Stimulated activated CD8-positive, alpha-beta memory T cell treated with anti-CD3 and anti-CD28 coated beads, Interleukin-7, amount 100 ng/mL, for 1 hour (primary cell): Measurements from ENCODE around the gene DNAH12.
"Not testable (repeated sequence)": the region's sequence is repeated elsewhere in the genome, so short reads cannot be mapped to it uniquely, and the experiment has no call there.

Experiments used
- DNase-seq, 2 donors: peaks; one replicate each; pipeline ENCODE4 v3.0.0-alpha.2; 2020; ENCODE audit warnings: low read depth in 2 of 2

The DNAH12 gene

GRCh38 chr3:57326498-57326897 is 217.6 kb downstream of the DNAH12 start:
- not testable (repeated sequence) for DNase-seq

- no peak for DNase-seq
Observed at GRCh38 chr3:57314204-57314603, 229.9 kb downstream of the DNAH12 start.

GRCh38 chr3:57309769-57310360 is 234.3 kb downstream of the DNAH12 start:
- DNase-seq: no peak

- DNase-seq: not testable (repeated sequence)
Observed at GRCh38 chr3:57303520-57303919, 240.6 kb downstream of the DNAH12 start.

- no peak for DNase-seq
Observed at GRCh38 chr3:57298041-57298440, 246.1 kb downstream of the DNAH12 start.

GRCh38 chr3:57292897-57293526 is 251.1 kb downstream of the DNAH12 start:
- no peak for DNase-seq

GRCh38 chr3:57292159-57292896 is 251.8 kb downstream of the DNAH12 start, which contains the start of gene ASB14:
Gene ASB14, minus strand, starts transcription at chr3:57292685. Its CDS starts 652 bp downstream, at chr3:57292033.
- no peak for DNase-seq

GRCh38 chr3:57288403-57288802 is 255.7 kb downstream of the DNAH12 start:
- no peak for DNase-seq

- DNase-seq: no peak
Observed at GRCh38 chr3:57287205-57287604, 256.9 kb downstream of the DNAH12 start.

- DNase-seq: no peak
Observed at GRCh38 chr3:57283334-57283733, 260.8 kb downstream of the DNAH12 start.

GRCh38 chr3:57281715-57282114 is 262.4 kb downstream of the DNAH12 start:
- no peak for DNase-seq

GRCh38 chr3:57279685-57280084 is 264.5 kb downstream of the DNAH12 start:
- DNase-seq: no peak

GRCh38 chr3:57278237-57278636 is 265.9 kb downstream of the DNAH12 start:
- no peak for DNase-seq

- DNase-seq: no peak
Observed at GRCh38 chr3:57275393-57275792, 268.8 kb downstream of the DNAH12 start.

- DNase-seq: no peak
Observed at GRCh38 chr3:57274845-57275244, 269.3 kb downstream of the DNAH12 start.

- no peak for DNase-seq
Observed at GRCh38 chr3:57268416-57268815, 275.7 kb downstream of the DNAH12 start.

GRCh38 chr3:57261929-57262328 is 282.2 kb downstream of the DNAH12 start:
- no peak for DNase-seq

GRCh38 chr3:57261119-57261518 is 283.0 kb downstream of the DNAH12 start:
- no peak for DNase-seq

GRCh38 chr3:57257678-57258077 is 286.5 kb downstream of the DNAH12 start:
- DNase-seq: no peak

- no peak for DNase-seq
Observed at GRCh38 chr3:57256844-57257243, 287.3 kb downstream of the DNAH12 start.

- DNase-seq: no peak
Observed at GRCh38 chr3:57252404-57252803, 291.7 kb downstream of the DNAH12 start.

- no peak for DNase-seq
Observed at GRCh38 chr3:57244946-57245345, 299.2 kb downstream of the DNAH12 start.
